Endothelial cell of umbilical vein (primary cell): ENCODE results near the gene EVI5. TPM values are rescaled to one million over a fixed set of nuclear protein-coding genes. Genes with fewer than 3 reads are reported as not detected.

Experiments
- BruUV-seq: library from RNA; stranded (reverse); fragments of 400-500 nt; replicated peaks from 2 replicates; lab custom pipeline; 2021; lab: Mats Ljungman, UMichigan
- CTCF ChIA-PET: fragments of 300-600, 350-600 bp; sonication (Branson Sonifier 250); formaldehyde crosslinking; loops from one replicate; lab custom pipeline; 2021; ENCODE audit warnings: antibody characterized with exemption, inconsistent platforms; lab: Charles Lee
- POLR2A ChIA-PET: fragments of 300-600, 350-600 bp; sonication (Branson Sonifier 250); formaldehyde crosslinking; loops from one replicate; lab custom pipeline; 2021; ENCODE audit warnings: antibody characterized with exemption, inconsistent platforms; lab: Charles Lee
- DNase-seq: peaks from one replicate; pipeline ENCODE4 v3.0.0-alpha.2; 2011; ENCODE audit warnings: low read depth, low spot score
- FAIRE-seq: peaks from 2 replicates; lab custom pipeline; 2011; peaks lifted over from hg19 to GRCh38; lab: Jason Lieb, UNC
- H2AFZ ChIP-seq: 2 replicates; pipeline ENCODE4 v1.6.0; 2012; ENCODE audit warnings: low read depth, low read length, control low read depth, inconsistent platforms
- H3K27ac ChIP-seq: 2 replicates; pipeline ENCODE4 v1.5.1; 2011; ENCODE audit warnings: low read depth, mild to moderate bottlenecking, control low read depth, low read length, moderate library complexity; ENCODE audit not compliant: insufficient read depth
- H3K27me3 ChIP-seq, 2 experiments: 2 replicates each; pipeline versions ENCODE4 v1.6.0 to v1.6.1; 2011; ENCODE audit warnings: low read length in 2 of 2, mixed read lengths in 1 of 2; ENCODE audit not compliant: control insufficient read depth in 2 of 2, insufficient read depth in 2 of 2
- H3K36me3 ChIP-seq, 2 experiments: 2 replicates in 1 of 2; 3 replicates in 1 of 2; pipeline ENCODE4 v1.5.1; 2011; ENCODE audit warnings: low read length in 2 of 2, mild to moderate bottlenecking in 1 of 2, moderate library complexity in 1 of 2; ENCODE audit not compliant: control insufficient read depth in 2 of 2, insufficient read depth in 2 of 2; ENCODE audit errors: extremely low read depth in 1 of 2
- H3K4me1 ChIP-seq: 3 replicates; pipeline ENCODE4 v1.5.1; 2011; ENCODE audit warnings: mild to moderate bottlenecking, low read length; ENCODE audit not compliant: control insufficient read depth, insufficient read depth; ENCODE audit errors: extremely low read depth
- H3K4me2 ChIP-seq: 2 replicates; pipeline ENCODE4 v1.6.1; 2011; ENCODE audit warnings: low read length, control low read depth, mixed read lengths; ENCODE audit not compliant: insufficient read depth
- H3K4me3 ChIP-seq, 3 experiments: fragments of 200-600 bp in 1 of 3; sonication (generic), shearing (Covaris generic) in 1 of 3; replicated peaks in 1 of 3; 2 replicates each; pipeline ENCODE4 v1.5.1; 2011 to 2016; ENCODE audit warnings: control low read depth in 3 of 3, low read length in 3 of 3, mild to moderate bottlenecking in 2 of 3, inconsistent platforms in 1 of 3, low read depth in 1 of 3, moderate library complexity in 1 of 3; ENCODE audit not compliant: insufficient read depth in 1 of 3
- H3K79me2 ChIP-seq: 2 replicates; pipeline ENCODE4 v1.6.0; 2012; ENCODE audit warnings: low read length, inconsistent platforms; ENCODE audit not compliant: control insufficient read depth, insufficient read depth
- H3K9ac ChIP-seq: replicated peaks from 2 replicates; pipeline ENCODE3; 2011; ENCODE audit warnings: low read length, control low read depth; ENCODE audit not compliant: insufficient read depth; ENCODE audit errors: extremely low read depth
- H3K9me1 ChIP-seq: replicated peaks from 3 replicates; pipeline ENCODE4 v1.6.0; 2011; ENCODE audit warnings: mild to moderate bottlenecking, low read length; ENCODE audit not compliant: control insufficient read depth, insufficient read depth; ENCODE audit errors: extremely low read depth
- H3K9me3 ChIP-seq: replicated peaks from 2 replicates; pipeline ENCODE4 v1.5.1; 2012; ENCODE audit warnings: low read length, inconsistent platforms; ENCODE audit not compliant: control insufficient read depth, insufficient read depth
- H4K20me1 ChIP-seq: replicated peaks from 2 replicates; pipeline ENCODE3; 2011; ENCODE audit warnings: mild to moderate bottlenecking, low read length; ENCODE audit not compliant: control insufficient read depth, insufficient read depth; ENCODE audit errors: extremely low read depth
- CTCF ChIP-seq, 2 donors: IDR thresholded peaks; 1 replicate in 1 of 2; 2 replicates in 1 of 2; pipeline ENCODE4 v1.5.1; 2011; ENCODE audit warnings: low read length in 2 of 2, mild to moderate bottlenecking in 2 of 2, moderate library complexity in 2 of 2, control low read depth in 1 of 2, inconsistent platforms in 1 of 2, low read depth in 1 of 2; ENCODE audit not compliant: insufficient read depth in 1 of 2; ENCODE audit errors: extremely low read depth in 1 of 2
- EZH2 ChIP-seq: IDR thresholded peaks from 2 replicates; pipeline ENCODE4 v1.6.1; 2012; ENCODE audit warnings: borderline replicate concordance, low read depth, mild to moderate bottlenecking, moderate library complexity, low read length, inconsistent platforms; ENCODE audit not compliant: severe bottlenecking
- FOS ChIP-seq: IDR thresholded peaks from 2 replicates; pipeline ENCODE4 v1.6.1; 2011; ENCODE audit warnings: mild to moderate bottlenecking, low read length, moderate library complexity, borderline replicate concordance; ENCODE audit not compliant: insufficient read depth
- GATA2 ChIP-seq: IDR thresholded peaks from 2 replicates; pipeline ENCODE4 v1.7.0; 2011; ENCODE audit warnings: low read depth, mild to moderate bottlenecking, moderate library complexity, mixed read lengths, low read length; ENCODE audit not compliant: insufficient read length, insufficient read depth
- JUN ChIP-seq: IDR thresholded peaks from 2 replicates; pipeline ENCODE4 v1.6.1; 2011; ENCODE audit warnings: borderline replicate concordance, low read depth; ENCODE audit not compliant: insufficient read length, insufficient read depth
- MAX ChIP-seq: IDR thresholded peaks from 2 replicates; pipeline ENCODE4 v1.6.1; 2011; ENCODE audit not compliant: insufficient read depth, insufficient read length
- dilution Hi-C: fragments of 300-500 bp; cut with MboI; formaldehyde crosslinking; loops from one replicate; pipeline ENCODE4 v1.15.0; 2019; ENCODE audit warnings: low sequenced_read_pairs; ENCODE audit not compliant: extremely low pct_ligation_motif_present
- intact Hi-C: fragments of 100-400 bp; cut with micrococcal nuclease; formaldehyde crosslinking; loops from one replicate; pipeline ENCODE4 v1.10.0; 2022
- polyA plus RNA-seq, 4 experiments: library from polyadenylated mRNA; depleted of rRNA in 3 of 4; stranded (reverse) in 3 of 4; unstranded in 1 of 4; fragments of >200 nt; gene quantifications; 2 replicates each; pipeline versions ENCODE4 v1.2.1 to v1.2.3, GENCODE V29; 2011 to 2012; ENCODE audit warnings: missing spikeins in 1 of 4
- total RNA-seq: library from RNA; stranded (reverse); gene quantifications from 2 replicates; pipeline ENCODE4 v1.2.3, GENCODE V29; 2021

EVI5 gene
- total and polyA plus RNA-seq, 2 donors (not counting 3 experiments of a cell fraction or from before 2014, with no cell fraction given), result 5.0 to 26.2 TPM

- Histone ChIP-seq H3K36me3 (no peaks in the 10 kb centered on the region), H3K4me1 (peaks cover 15% of the 10 kb centered on the region), H3K79me2 (no peaks in the 10 kb centered on the region), H3K9ac (peak overlapping the region; percentile 34), H3K4me3 (no peak overlapping the region), H2AFZ (peak overlapping the region; percentile 49), H3K9me3 (no peaks in the 10 kb centered on the region), H4K20me1 (no peaks in the 10 kb centered on the region), H3K27ac (peak overlapping the region; percentile 94), H3K9me1 (no peaks in the 10 kb centered on the region), H3K27me3 (no peaks in the 10 kb centered on the region), H3K4me2 (peak overlapping the region; percentile 56)
- TF ChIP-seq GATA2 (no peak), CTCF (IDR thresholded peaks at IDR 0.05; ENCODE audit: extremely low read depth in 1 of 2, insufficient read depth in 1 of 2, low read depth in 1 of 2, low read length in 2 of 2) (no peak), FOS (no peak), EZH2 (no peak), MAX (no peak), JUN (no peak)
- intact Hi-C loops, result loop anchor here (2.0 kb wide), 1 partner anchor 26 kb away; no protein-coding TSS in a partner anchor
- no peak for DNase-seq
- dilution Hi-C loops, result no loop called here
- ChIA-PET CTCF (interaction anchor here (0.6 to 2.1 kb wide), 11 partner anchors 11 to 56 kb away, joined by 3 to 21 read pairs (median 7); partner anchors contain the start of gene RPL5), POLR2A (interaction anchor here (1.0 kb wide), 2 partner anchors 13 to 27 kb away, joined by 3 read pairs; partner anchors contain the start of gene RPL5)
- no peak for FAIRE-seq
- BruUV-seq, result no TSS peak
These were observed 20.3 kb upstream of the EVI5 start for GRCh38 chr1:92805216-92805615.
